Activated T-helper 2 cell treated with anti-CD3 and anti-CD28 coated beads, Interferon-gamma antibody, Interleukin-2, Interleukin-4, amounts not matched to agents 10 μg/mL and 5 μg/mL and 100 μg/mL, durations not matched to agents 14 hours and 24 hours and 36 hours (primary cell): ENCODE measurements around the gene NPVF. TPM values are rescaled to one million over a fixed set of nuclear protein-coding genes. Genes with fewer than 3 reads are reported as not detected.

ENCODE experiments used
- DNase-seq: peaks from one replicate; pipeline ENCODE4 v3.0.0; 2021; ENCODE audit warnings: low spot score
- H3K27ac Mint-ChIP-seq: one replicate; pipeline ENCODE4 v1.8.0; 2021; ENCODE audit warnings: mixed read lengths
- H3K27me3 Mint-ChIP-seq: one replicate; pipeline ENCODE4 v1.8.0; 2021; ENCODE audit warnings: low read depth, mixed read lengths
- H3K36me3 Mint-ChIP-seq: one replicate; pipeline ENCODE4 v1.8.0; 2021; ENCODE audit warnings: low read depth, mixed read lengths
- H3K4me1 Mint-ChIP-seq: one replicate; pipeline ENCODE4 v1.8.0; 2021; ENCODE audit warnings: low read depth, mixed read lengths
- H3K4me3 Mint-ChIP-seq: one replicate; pipeline ENCODE4 v1.8.0; 2021; ENCODE audit warnings: low read depth, mild to moderate bottlenecking, moderate library complexity, mixed read lengths
- H3K9me3 Mint-ChIP-seq: one replicate; pipeline ENCODE4 v1.8.0; 2021; ENCODE audit warnings: mixed read lengths
- intact Hi-C: fragments of 100-400 bp; cut with micrococcal nuclease; formaldehyde crosslinking; loops from one replicate; pipeline ENCODE4 v1.15.1; 2023
- total RNA-seq: library from RNA; stranded (reverse); gene quantifications from 2 replicates; pipeline ENCODE4 v1.2.3, GENCODE V29; 2022

The NPVF gene
- total RNA-seq, 1 donor from 2014 or later = not detected

GRCh38 chr7:25180946-25181345 is 47.3 kb downstream of the NPVF start:
- Mint-ChIP-seq H3K27me3 (peaks cover 13% of the 10 kb centered on the region), H3K4me1 (peaks cover 15% of the 10 kb centered on the region), H3K9me3 (no peaks in the 10 kb centered on the region), H3K36me3 (peaks cover 3% of the 10 kb centered on the region), H3K4me3 (peak overlapping the region; percentile 84), H3K27ac (peak overlapping the region; percentile 51)
- DNase-seq = no peak
- intact Hi-C loops = loop anchor here (2.0 kb wide), 1 partner anchor 56 kb away; the partner anchor contains the start of gene CYCS

GRCh38 chr7:25180592-25180923 is 47.7 kb downstream of the NPVF start:
- H3K4me1 Mint-ChIP-seq = peaks cover 15% of the 10 kb centered on the region
- peaks cover 3% of the 10 kb centered on the region for H3K36me3 Mint-ChIP-seq
- no peak for DNase-seq
- peak overlapping the region; percentile 51 for H3K27ac Mint-ChIP-seq
- intact Hi-C loops = loop anchor here (2.0 kb wide), 1 partner anchor 56 kb away; the partner anchor contains the start of gene CYCS
- no peaks in the 10 kb centered on the region for H3K9me3 Mint-ChIP-seq
- peak overlapping the region; percentile 84 for H3K4me3 Mint-ChIP-seq
- H3K27me3 Mint-ChIP-seq = peaks cover 13% of the 10 kb centered on the region

GRCh38 chr7:25179771-25180591 is 48.3 kb downstream of the NPVF start:
- H3K36me3 Mint-ChIP-seq = peaks cover 3% of the 10 kb centered on the region
- H3K4me1 Mint-ChIP-seq = peaks cover 13% of the 10 kb centered on the region

GRCh38 chr7:25179325-25179724 is 49.0 kb downstream of the NPVF start:
- H3K27ac Mint-ChIP-seq = no peak overlapping the region
- peaks cover 8% of the 10 kb centered on the region for H3K27me3 Mint-ChIP-seq
- peak overlapping the region; percentile 77 for H3K4me3 Mint-ChIP-seq
- intact Hi-C loops = no loop called here
- peaks cover 13% of the 10 kb centered on the region for H3K4me1 Mint-ChIP-seq
- peaks cover 3% of the 10 kb centered on the region for H3K36me3 Mint-ChIP-seq
- DNase-seq = no peak
- no peaks in the 10 kb centered on the region for H3K9me3 Mint-ChIP-seq

More at GRCh38 chr7:25179771-25180591, 48.3 kb downstream of the NPVF start:
- Mint-ChIP-seq H3K9me3 (no peaks in the 10 kb centered on the region), H3K27ac (peak overlapping the region; percentile 83), H3K4me3 (peak overlapping the region; percentile 84), H3K27me3 (peaks cover 12% of the 10 kb centered on the region)
- intact Hi-C loops = loop anchor here (2.0 kb wide), 1 partner anchor 55 kb away; the partner anchor contains the start of gene CYCS
- peak; percentile 90 for DNase-seq

Other genes starting within 250 kb of the NPVF start
- 74.2 and 76.2 TPM in 2 replicates for gene OSBPL3, start 248.3 kb downstream of the NPVF start, total RNA-seq
- gene CYCS, start 103.2 kb downstream of the NPVF start, total RNA-seq = 235 and 251 TPM in 2 replicates